A673 (cell line): Measurements from ENCODE around the gene SDSL. TPM values are rescaled to one million over a fixed set of nuclear protein-coding genes. Genes with fewer than 3 reads are reported as not detected.
A peak's percentile ranks its signal among the peaks of the same experiment; 100 is the strongest.

ENCODE experiments used
- BruUV-seq: library from RNA; stranded (reverse); fragments of 400-500 nt; replicated peaks from 2 replicates; lab custom pipeline; 2021; lab: Mats Ljungman, UMichigan
- CTCF ChIA-PET: fragments of 300-600 bp; sonication (Branson Sonifier 250); formaldehyde crosslinking; loops from one replicate; lab custom pipeline; 2022; ENCODE audit warnings: antibody characterized with exemption; lab: Charles Lee
- POLR2A ChIA-PET: fragments of 300-600 bp; sonication (Branson Sonifier 250); formaldehyde crosslinking; loops from one replicate; lab custom pipeline; 2022; ENCODE audit warnings: antibody characterized with exemption; ENCODE audit not compliant: low non-redundant PET; lab: Charles Lee
- DNase-seq: peaks from one replicate; pipeline ENCODE4 v3.0.0-alpha.2; 2015; ENCODE audit warnings: low spot score
- H3K27ac ChIP-seq: fragments of 200-600 bp; sonication (generic); 2 replicates; pipeline ENCODE4 v1.5.1; 2016; ENCODE audit warnings: mixed run types, low read depth, mild to moderate bottlenecking, mixed read lengths, antibody characterized with exemption, low read length; ENCODE audit not compliant: poor library complexity, severe bottlenecking
- H3K27me3 ChIP-seq: fragments of 200-600 bp; sonication (generic); replicated peaks from 2 replicates; pipeline ENCODE4 v1.6.1; 2017; ENCODE audit warnings: mixed run types, low read depth, mild to moderate bottlenecking, mixed read lengths, antibody characterized with exemption, low read length; ENCODE audit not compliant: insufficient read depth, poor library complexity
- H3K36me3 ChIP-seq: fragments of 200-600 bp; sonication (generic); 2 replicates; pipeline ENCODE4 v1.6.1; 2016; ENCODE audit warnings: mixed run types, mild to moderate bottlenecking, mixed read lengths, antibody characterized with exemption, low read length; ENCODE audit not compliant: insufficient read depth, poor library complexity, severe bottlenecking
- H3K4me1 ChIP-seq: fragments of 200-600 bp; sonication (generic); 2 replicates; pipeline ENCODE4 v1.6.1; 2017; ENCODE audit warnings: mixed run types, mild to moderate bottlenecking, mixed read lengths, antibody characterized with exemption, low read length; ENCODE audit not compliant: insufficient read depth, poor library complexity, severe bottlenecking
- H3K4me3 ChIP-seq: fragments of 200-600 bp; sonication (generic); 2 replicates; pipeline ENCODE4 v1.5.1; 2016; ENCODE audit warnings: low read depth, mixed run types, mild to moderate bottlenecking, mixed read lengths, low read length; ENCODE audit not compliant: poor library complexity, severe bottlenecking
- H3K9me3 ChIP-seq: fragments of 200-600 bp; sonication (generic); 2 replicates; pipeline ENCODE4 v1.6.1; 2016; ENCODE audit warnings: mixed run types, low read depth, mild to moderate bottlenecking, mixed read lengths, antibody characterized with exemption, low read length; ENCODE audit not compliant: poor library complexity, severe bottlenecking
- CTCF ChIP-seq: fragments of 300-800, 200-600 bp; sonication (generic); conservative IDR thresholded peaks from 2 replicates; pipeline ENCODE4 v1.5.1; 2017; ENCODE audit warnings: low read depth, mild to moderate bottlenecking, antibody characterized with exemption, low read length, moderate library complexity, mixed read lengths
- EZH2 ChIP-seq: fragments of 200-600 bp; sonication (generic); IDR thresholded peaks from 2 replicates; pipeline ENCODE4 v1.6.1; 2017; ENCODE audit warnings: borderline replicate concordance, low read depth, mild to moderate bottlenecking, mixed read lengths, antibody characterized with exemption, low read length; ENCODE audit not compliant: poor library complexity, severe bottlenecking
- intact Hi-C: fragments of 100-400 bp; cut with micrococcal nuclease; formaldehyde crosslinking; loops from one replicate; pipeline ENCODE4 v1.10.0; 2022; ENCODE audit not compliant: unreplicated experiment
- total RNA-seq: library from RNA; stranded (reverse); gene quantifications from 2 replicates; pipeline ENCODE4 v1.2.3, GENCODE V29; 2021

The SDSL gene
- total RNA-seq, 1 experiment from 2014 or later, result 0.37 TPM

- DNase-seq, result no peak
- CTCF ChIA-PET, result interaction anchor here (0.5 kb wide), 1 partner anchor 12 kb away, joined by 3 read pairs; no protein-coding TSS in a partner anchor
- H3K4me1 ChIP-seq, result no peaks in the 10 kb centered on the region
- no peak for TF ChIP-seq EZH2
- no peak for TF ChIP-seq CTCF
- no peak overlapping the region for H3K27ac ChIP-seq
- no peaks in the 10 kb centered on the region for H3K36me3 ChIP-seq
- no TSS peak for BruUV-seq
- H3K27me3 ChIP-seq, result no peaks in the 10 kb centered on the region
- POLR2A ChIA-PET, result no interaction called here
- intact Hi-C loops, result loop anchor here (10.0 kb wide), 1 partner anchor 366 kb away; the partner anchor contains the start of gene DTX1
- H3K4me3 ChIP-seq, result no peak overlapping the region
- no peaks in the 10 kb centered on the region for H3K9me3 ChIP-seq
Measured at GRCh38 chr12:113420996-113421595, 1.1 kb upstream of the SDSL start.

- no peak for DNase-seq
- Histone ChIP-seq H3K4me3 (peak overlapping the region; percentile 26), H3K9me3 (no peaks in the 10 kb centered on the region), H3K4me1 (no peaks in the 10 kb centered on the region), H3K36me3 (no peaks in the 10 kb centered on the region), H3K27ac (no peak overlapping the region), H3K27me3 (no peaks in the 10 kb centered on the region)
- no TSS peak for BruUV-seq
- no peak for TF ChIP-seq CTCF
- TF ChIP-seq EZH2, result no peak
- intact Hi-C loops, result loop anchor here (10.0 kb wide), 1 partner anchor 368 kb away; the partner anchor contains the start of gene DTX1
- CTCF ChIA-PET, result no interaction called here
- POLR2A ChIA-PET, result no interaction called here
Measured at GRCh38 chr12:113422886-113423669, 898 bp downstream of the SDSL start.

- H3K27ac ChIP-seq, result no peak overlapping the region
- BruUV-seq, result no TSS peak
- intact Hi-C loops, result loop anchor here (2.0 to 10.0 kb wide), 2 partner anchors 112 to 370 kb away; partner anchors contain the start of gene DTX1
- no peaks in the 10 kb centered on the region for H3K27me3 ChIP-seq
- CTCF ChIA-PET, result interaction anchor here (1.4 kb wide), 1 partner anchor 11 kb away, joined by 7 read pairs; no protein-coding TSS in a partner anchor
- TF ChIP-seq CTCF (no peak), EZH2 (no peak)
- H3K4me3 ChIP-seq, result no peak overlapping the region
- no peaks in the 10 kb centered on the region for H3K4me1 ChIP-seq
- DNase-seq, result no peak
- H3K9me3 ChIP-seq, result no peaks in the 10 kb centered on the region
- no peaks in the 10 kb centered on the region for H3K36me3 ChIP-seq
- POLR2A ChIA-PET, result no interaction called here
Measured at GRCh38 chr12:113424456-113424855, 2.3 kb downstream of the SDSL start.
